Omental fat pad (tissue), 4 donors: ENCODE measurements around the gene THSD7B. TPM values are rescaled to one million over a fixed set of nuclear protein-coding genes. Genes with fewer than 3 reads are reported as not detected.

ENCODE experiments used
- ATAC-seq: fragments of 150-250 bp; one replicate; pipeline ENCODE4 v1.9.1; 2016; ENCODE audit warnings: mild to moderate bottlenecking, moderate library complexity; ENCODE audit not compliant: low FRiP score
- DNase-seq: peaks from one replicate; pipeline ENCODE4 v3.0.0-alpha.2; 2019; ENCODE audit warnings: low spot score
- CTCF ChIP-seq, 3 donors: fragments of 450-650 bp; IDR thresholded peaks; one replicate each; pipeline ENCODE4 v1.5.1; 2016 to 2017; ENCODE audit warnings: antibody characterized with exemption in 3 of 3, mild to moderate bottlenecking in 3 of 3, moderate library complexity in 2 of 3
- total RNA-seq, 4 donors: library from RNA; depleted of rRNA; stranded (reverse); fragments of >200 nt; gene quantifications; one replicate each; pipeline ENCODE4 v1.1.0, GENCODE V29; 2016

THSD7B gene
- total RNA-seq, 4 donors from 2014 or later: 0.74 to 12.9 (median 2.5) TPM

DNA sequence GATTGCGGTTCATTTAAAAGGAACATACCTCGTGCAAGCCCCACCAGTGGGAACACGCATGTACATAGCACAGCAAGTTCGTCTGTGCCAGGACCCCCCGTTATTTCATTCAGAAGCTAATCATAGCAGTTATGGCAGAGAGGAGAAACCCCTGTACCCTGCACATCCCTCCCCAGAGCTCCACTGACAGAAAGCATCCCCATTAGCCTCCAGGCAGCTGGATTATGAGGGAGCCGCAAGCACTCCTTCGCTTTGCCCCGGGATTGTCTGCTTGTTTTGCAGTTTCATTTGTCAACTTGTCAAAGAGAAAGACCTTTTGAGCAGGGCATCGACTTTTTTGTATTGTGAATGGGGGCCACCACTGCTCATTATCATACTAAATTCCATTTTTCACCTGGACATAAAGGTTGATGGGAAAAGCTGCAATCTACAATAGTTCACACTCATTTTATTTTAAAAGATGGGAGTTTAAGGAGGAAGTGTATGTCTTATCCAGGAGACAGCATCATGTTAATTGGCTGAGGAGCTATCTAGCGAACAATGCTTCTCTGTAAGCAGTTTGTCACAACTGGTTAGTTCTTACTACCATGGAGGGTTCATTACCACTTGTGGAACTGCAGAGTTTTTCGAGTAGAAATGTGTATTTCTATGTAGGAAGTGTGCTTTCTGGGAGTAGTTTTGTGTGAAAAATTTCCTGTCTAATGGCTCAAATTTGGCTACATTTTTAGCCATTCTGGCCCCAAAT lies 255.3 kb downstream of the THSD7B start:
- TF ChIP-seq CTCF (IDR thresholded peaks at IDR 0.05): no peak
- no peak for ATAC-seq
- no peak for DNase-seq

DNA sequence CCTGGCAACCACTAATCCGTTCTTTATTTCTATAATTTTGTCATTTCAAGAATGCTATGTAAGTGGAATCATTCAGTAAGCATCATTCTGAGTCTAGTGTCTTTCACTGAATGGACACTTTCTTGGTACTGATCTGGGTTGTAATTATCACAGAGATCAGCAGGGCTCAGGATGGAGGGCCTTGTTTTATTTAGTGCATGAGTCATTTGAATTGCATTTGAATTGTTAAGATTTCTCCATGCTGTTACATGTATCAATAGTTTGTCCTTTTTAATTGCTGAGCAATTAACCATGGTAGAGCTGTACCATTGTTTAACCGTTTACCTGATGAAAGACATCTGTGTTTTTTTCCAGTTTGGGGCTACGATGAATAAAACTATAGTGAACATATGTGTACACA lies 256.4 kb downstream of the THSD7B start:
- no peak for TF ChIP-seq CTCF (IDR thresholded peaks at IDR 0.05)
- ATAC-seq: no peak
- DNase-seq: no peak

- ATAC-seq: no peak
- no peak for TF ChIP-seq CTCF (IDR thresholded peaks at IDR 0.05)
- DNase-seq: no peak
Observed at GRCh38 chr2:137023205-137023604, 257.9 kb downstream of the THSD7B start.

DNA sequence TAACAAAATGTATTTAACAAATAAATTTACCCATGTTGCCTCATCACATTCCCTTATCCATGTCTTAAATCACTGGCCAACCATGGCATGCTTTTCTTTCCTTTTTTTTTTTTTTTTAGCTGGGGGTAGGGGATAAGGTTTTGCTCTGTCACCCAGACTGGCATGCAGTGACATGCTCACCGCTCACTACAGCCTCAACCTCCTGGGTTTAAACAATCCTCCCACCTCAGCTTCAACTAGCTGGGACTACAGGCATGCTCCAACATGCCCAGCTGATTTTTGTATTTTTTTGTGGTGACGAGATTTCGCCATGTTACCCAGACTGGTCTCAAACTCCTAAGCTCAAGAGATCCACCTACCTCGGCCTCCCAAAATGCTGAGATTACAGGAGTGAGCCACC lies 266.4 kb downstream of the THSD7B start:
- no peak for TF ChIP-seq CTCF (IDR thresholded peaks at IDR 0.05)
- ATAC-seq: no peak

DNA sequence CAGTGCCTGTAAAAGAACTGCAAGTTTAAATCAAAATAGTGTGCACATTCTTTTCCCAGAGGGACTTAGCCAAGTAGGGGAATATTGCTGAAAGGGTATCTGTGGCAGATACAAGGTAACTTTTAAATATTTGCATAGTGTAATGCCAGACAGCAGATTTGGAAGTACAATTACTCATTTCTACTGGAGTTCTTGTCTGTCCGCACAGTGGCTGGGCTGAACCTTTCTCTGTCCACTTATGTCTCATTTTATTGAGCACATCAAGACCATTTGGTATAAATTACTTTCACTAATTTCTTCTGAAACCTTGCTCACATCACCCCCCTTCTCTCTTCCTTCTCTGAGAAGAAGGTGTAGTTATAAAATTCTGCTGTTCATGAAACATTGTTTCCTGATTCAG lies 271.3 kb downstream of the THSD7B start:
- no peak for TF ChIP-seq CTCF (IDR thresholded peaks at IDR 0.05)
- DNase-seq (no peak), ATAC-seq (no peak)

More for the DNA sequence above, 266.4 kb downstream of the THSD7B start:
- no peak for DNase-seq

DNA sequence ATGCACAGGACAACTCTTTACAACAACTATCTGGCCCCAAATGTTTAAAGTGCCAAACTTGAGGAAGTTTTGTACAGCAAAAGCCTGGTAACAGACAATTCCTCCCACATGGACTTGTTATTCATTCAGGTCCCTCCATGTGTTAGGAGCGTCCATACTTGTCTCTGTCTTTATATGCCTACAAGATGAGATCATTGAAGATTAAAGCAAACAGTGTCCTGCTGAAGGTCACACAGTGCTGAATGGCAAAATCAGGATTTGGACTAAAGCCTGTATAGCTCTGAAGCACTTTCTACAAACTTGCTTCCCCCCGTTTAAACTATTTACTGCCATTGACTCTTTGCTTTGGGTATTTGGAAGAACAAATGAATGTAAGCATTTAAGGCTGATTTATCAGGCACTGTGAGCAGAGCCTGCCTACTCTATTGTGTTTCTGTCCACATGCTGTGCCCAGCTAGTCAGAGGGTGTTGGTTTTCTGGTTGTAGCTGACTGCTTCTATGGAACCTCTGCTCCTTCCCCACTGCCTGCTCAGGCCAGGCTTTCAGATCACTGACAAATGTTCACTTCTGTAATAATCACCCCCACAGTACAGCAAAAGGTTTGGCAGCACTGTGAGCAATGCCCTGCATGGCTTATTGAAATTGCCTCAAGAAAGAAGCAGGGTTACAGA lies 274.3 kb downstream of the THSD7B start:
- no peak for ATAC-seq
- no peak for DNase-seq
- no peak for TF ChIP-seq CTCF (IDR thresholded peaks at IDR 0.05)

GRCh38 chr2:137047369-137047768 lies 282.0 kb downstream of the THSD7B start:
- TF ChIP-seq CTCF (IDR thresholded peaks at IDR 0.05): no peak
- DNase-seq (no peak), ATAC-seq (no peak)
